Heart right ventricle (tissue), 16 donors: ENCODE results near the gene AGAP1. TPM values are rescaled to one million over a fixed set of nuclear protein-coding genes. Genes with fewer than 3 reads are reported as not detected.

Source experiments
- ATAC-seq, 8 donors: fragments of 200-7000 bp; cut with Tn5 transposase; one replicate each; pipeline ENCODE4 v1.9.1; 2020; ENCODE audit warnings: mild to moderate bottlenecking in 8 of 8, moderate library complexity in 8 of 8, moderate number of reproducible peaks in 1 of 8
- DNase-seq, 2 donors: peaks; one replicate each; pipeline ENCODE4 v3.0.0-alpha.2; 2020
- H3K27ac ChIP-seq, 10 donors: fragments of 200-600 bp; sonication (generic) in 2 of 10; one replicate each; pipeline versions ENCODE4 v1.5.0 to v1.8.0; 2020 to 2022; ENCODE audit warnings: mild to moderate bottlenecking in 3 of 10
- H3K27me3 ChIP-seq, 7 donors: fragments of 200-600 bp; one replicate each; pipeline ENCODE4 v1.8.0; 2021 to 2022; ENCODE audit warnings: mild to moderate bottlenecking in 2 of 7
- H3K36me3 ChIP-seq, 9 donors: fragments of 200-600 bp; sonication (generic) in 1 of 9; one replicate each; pipeline versions ENCODE4 v1.5.0 to v1.8.0; 2020 to 2022; ENCODE audit warnings: mild to moderate bottlenecking in 2 of 9
- H3K4me1 ChIP-seq, 9 donors: fragments of 200-600 bp; sonication (generic) in 1 of 9; one replicate each; pipeline versions ENCODE4 v1.5.0 to v1.8.0; 2020 to 2022; ENCODE audit warnings: mild to moderate bottlenecking in 4 of 9
- H3K4me3 ChIP-seq, 10 donors: fragments of 200-600 bp; sonication (generic) in 2 of 10; one replicate each; pipeline versions ENCODE4 v1.5.0 to v1.8.0; 2020 to 2022; ENCODE audit warnings: mild to moderate bottlenecking in 7 of 10, moderate library complexity in 2 of 10
- H3K9me3 ChIP-seq, 11 donors: fragments of 200-600 bp in 10 of 11; sonication (generic) in 2 of 11; one replicate each; pipeline versions ENCODE4 v1.5.0 to v1.8.0; 2013 to 2022; ENCODE audit warnings: mild to moderate bottlenecking in 2 of 11, control low read depth in 1 of 11, moderate library complexity in 1 of 11
- WGBS, 2 donors: extraction: QIAGEN DNeasy Blood & Tissue Kit; methylation state at CpG; one replicate each; pipeline ENCODE4 v1.1.7; 2013; ENCODE audit warnings: inconsistent platforms in 1 of 2; 5-methylcytosine and 5-hydroxymethylcytosine counted together
- intact Hi-C, 10 donors: fragments of 100-400 bp; cut with DNase I; formaldehyde crosslinking; loops; one replicate each; pipeline versions ENCODE4 v1.11.1 to v1.14.2; 2022
- polyA plus RNA-seq, 2 donors: library from polyadenylated mRNA; stranded (reverse); fragments of 200-250 nt; gene quantifications; one replicate each; pipeline ENCODE4 v1.2.3, GENCODE V29; 2013
- total RNA-seq, 10 donors: library from RNA; stranded (reverse); fragmentation: NEBNext Ultra II Directional in 3 of 10; extraction: Animal tissue kit (Norgen Biotek cat#: 25700) in 3 of 10; gene quantifications; one replicate each; pipeline versions ENCODE4 v1.2.1 to v1.2.4, GENCODE V29; 2021 to 2023
- TF ChIP-seq, protein P1 (sequence below), 9 donors: fragments of 200-600 bp; sonication (generic) in 2 of 9; IDR thresholded peaks; one replicate each; pipeline versions ENCODE4 v1.5.0 to v1.8.0; 2021 to 2022; ENCODE audit warnings: antibody characterized with exemption in 9 of 9, mild to moderate bottlenecking in 5 of 9, moderate library complexity in 1 of 9
- donor health status: Arrhythmogenic right ventricular cardiomyopathy.
- donor health status: ischemic (EF 13 %, LVEDD 7.1; RV severe dilation, severe dysfunction).
- donor health status: healthy with polysubstance abuse.
- donor health status: DM: no; HTN: yes; CAD: no.
- donor health status: DM: no; HTN: no; CAD: no.
- donor health status: ischemic (EF 25% LVEDD 6.9; RV normal size, moderate dysfunction).
- donor health status: ischemic (EF 25% LVEDD 5.7; RV mildly dilated, moderate dysfunction).
- donor health status: healthy.
- donor health status: DM: yes; HTN: yes; CAD: no.
- donor health status: Ischemic cardiomyopathy.
- donor health status: ischemic (EF 35%, LVEDD 5.7; RV mildly dilated, moderate dysfunction).
- donor health status: nonischemic (EF 11% LVEDD 7.7; RV severe dilation, severe dysfunction).
- donor health status: DM: yes; HTN: yes; CAD: no.
- donor health status: PGD.
- donor health status: ischemic (EF 29% LVEDD 5.4; RV normal size, mild dysfunction).
- donor health status: nonischemic (EF 23%, LVEDD 6.1; RV moderate dilation, normal function).

AGAP1 gene
- total and polyA plus RNA-seq, 12 donors, result 3.5 to 29.2 (median 19.4) TPM

GRCh38 chr2:235729557-235729947 lies 235.7 kb downstream of the AGAP1 start:
- TF ChIP-seq, protein P1, sequence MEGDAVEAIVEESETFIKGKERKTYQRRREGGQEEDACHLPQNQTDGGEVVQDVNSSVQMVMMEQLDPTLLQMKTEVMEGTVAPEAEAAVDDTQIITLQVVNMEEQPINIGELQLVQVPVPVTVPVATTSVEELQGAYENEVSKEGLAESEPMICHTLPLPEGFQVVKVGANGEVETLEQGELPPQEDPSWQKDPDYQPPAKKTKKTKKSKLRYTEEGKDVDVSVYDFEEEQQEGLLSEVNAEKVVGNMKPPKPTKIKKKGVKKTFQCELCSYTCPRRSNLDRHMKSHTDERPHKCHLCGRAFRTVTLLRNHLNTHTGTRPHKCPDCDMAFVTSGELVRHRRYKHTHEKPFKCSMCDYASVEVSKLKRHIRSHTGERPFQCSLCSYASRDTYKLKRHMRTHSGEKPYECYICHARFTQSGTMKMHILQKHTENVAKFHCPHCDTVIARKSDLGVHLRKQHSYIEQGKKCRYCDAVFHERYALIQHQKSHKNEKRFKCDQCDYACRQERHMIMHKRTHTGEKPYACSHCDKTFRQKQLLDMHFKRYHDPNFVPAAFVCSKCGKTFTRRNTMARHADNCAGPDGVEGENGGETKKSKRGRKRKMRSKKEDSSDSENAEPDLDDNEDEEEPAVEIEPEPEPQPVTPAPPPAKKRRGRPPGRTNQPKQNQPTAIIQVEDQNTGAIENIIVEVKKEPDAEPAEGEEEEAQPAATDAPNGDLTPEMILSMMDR (IDR thresholded peaks at IDR 0.05), result no peak
- Histone ChIP-seq H3K9me3 (no peaks in the 10 kb centered on the region), H3K27me3 (no peaks in the 10 kb centered on the region), H3K4me1 (peaks cover 0 to 42% (median 20%) of the 10 kb centered on the region in 9 donors), H3K36me3 (no peaks in the 10 kb centered on the region), H3K4me3 (no peak overlapping the region), H3K27ac (no peak overlapping the region)
- no peak for ATAC-seq
- intact Hi-C loops, result no loop called here
- DNase-seq, result no peak
- 69 to 74% methylated on average over 4 of the region's 4 CpGs for whole genome bisulfite sequencing, 2 donors

GRCh38 chr2:235730115-235730514 lies 236.3 kb downstream of the AGAP1 start:
- H3K9me3 ChIP-seq, result no peaks in the 10 kb centered on the region
- TF ChIP-seq, protein P1 (IDR thresholded peaks at IDR 0.05), result no peak
- no peaks in the 10 kb centered on the region for H3K36me3 ChIP-seq
- H3K4me3 ChIP-seq, result no peak overlapping the region
- DNase-seq (no peak), ATAC-seq (no peak)
- H3K27me3 ChIP-seq, result no peaks in the 10 kb centered on the region
- H3K27ac ChIP-seq, result no peak overlapping the region
- intact Hi-C loops, result no loop called here
- 93% methylated on average over 7 of the region's 7 CpGs for WGBS, 2 donors
- peaks cover 0 to 36% (median 16%) of the 10 kb centered on the region in 9 donors for H3K4me1 ChIP-seq

- Histone ChIP-seq H3K27me3 (no peaks in the 10 kb centered on the region), H3K4me3 (no peak overlapping the region), H3K27ac (peak overlapping the region in 3 of 10 donors; percentile 33 to 57 (median 44)), H3K4me1 (peaks cover 0 to 17% (median 6%) of the 10 kb centered on the region in 9 donors), H3K36me3 (no peaks in the 10 kb centered on the region), H3K9me3 (no peaks in the 10 kb centered on the region)
- TF ChIP-seq, protein P1 (IDR thresholded peaks at IDR 0.05), result no peak
- WGBS, 2 donors, result 89 to 91% methylated on average over 3 of the region's 3 CpGs
- intact Hi-C loops, result no loop called here
- ATAC-seq (no peak), DNase-seq (no peak)
Observed at GRCh38 chr2:235733761-235734160, 239.9 kb downstream of the AGAP1 start.

GRCh38 chr2:235734168-235734567 lies 240.3 kb downstream of the AGAP1 start:
- H3K27ac ChIP-seq, result peak overlapping the region in 8 of 10 donors; percentile 21 to 57 (median 40)
- 80 to 87% methylated on average over 7 of the region's 7 CpGs for whole genome bisulfite sequencing, 2 donors
- intact Hi-C loops, result no loop called here

More at GRCh38 chr2:235734168-235734567, 240.3 kb downstream of the AGAP1 start:
- DNase-seq (no peak), ATAC-seq (peak in 1 of 8 donors; percentile 25)
- Histone ChIP-seq H3K36me3 (no peaks in the 10 kb centered on the region), H3K9me3 (no peaks in the 10 kb centered on the region), H3K4me1 (peaks cover 0 to 13% (median 2%) of the 10 kb centered on the region in 9 donors), H3K4me3 (no peak overlapping the region), H3K27me3 (no peaks in the 10 kb centered on the region)
- TF ChIP-seq, protein P1 (IDR thresholded peaks at IDR 0.05), result no peak
